Stimulated activated CD4-positive, alpha-beta T cell treated with anti-CD3 and anti-CD28 coated beads, Interleukin-4, amount 100 ng/mL, for 48 hours (primary cell): ENCODE measurements around the gene PTPN11.
"Not testable (repeated sequence)": the region's sequence is repeated elsewhere in the genome, so short reads cannot be mapped to it uniquely, and the experiment has no call there.

Source experiments
- DNase-seq, 2 donors: peaks; one replicate each; pipeline ENCODE4 v3.0.0-alpha.2; 2020; ENCODE audit warnings: low read depth in 2 of 2

The PTPN11 gene

DNA sequence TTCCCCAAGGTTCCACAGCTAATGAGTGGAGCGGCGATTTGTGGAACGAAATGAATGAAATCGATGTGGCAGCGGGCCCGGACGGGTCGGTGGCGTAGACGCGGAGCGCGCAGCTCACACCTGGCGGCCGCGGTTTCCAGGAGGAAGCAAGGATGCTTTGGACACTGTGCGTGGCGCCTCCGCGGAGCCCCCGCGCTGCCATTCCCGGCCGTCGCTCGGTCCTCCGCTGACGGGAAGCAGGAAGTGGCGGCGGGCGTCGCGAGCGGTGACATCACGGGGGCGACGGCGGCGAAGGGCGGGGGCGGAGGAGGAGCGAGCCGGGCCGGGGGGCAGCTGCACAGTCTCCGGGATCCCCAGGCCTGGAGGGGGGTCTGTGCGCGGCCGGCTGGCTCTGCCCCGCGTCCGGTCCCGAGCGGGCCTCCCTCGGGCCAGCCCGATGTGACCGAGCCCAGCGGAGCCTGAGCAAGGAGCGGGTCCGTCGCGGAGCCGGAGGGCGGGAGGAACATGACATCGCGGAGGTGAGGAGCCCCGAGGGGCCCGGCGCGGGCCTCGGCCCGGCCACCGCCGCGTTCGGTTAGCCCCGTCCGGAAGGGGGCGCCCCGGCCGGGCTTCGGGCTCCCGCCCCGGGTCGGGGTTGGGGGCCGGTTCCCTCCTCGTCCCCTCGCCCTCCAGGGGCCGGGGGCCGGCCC, at the start of gene PTPN11:
PTPN11 (plus strand) TSS at position 340 of the 689 bp plus-strand sequence; CDS start at position 505, 165 bp downstream.
- DNase-seq, result peak; percentile 86 to 92

DNA sequence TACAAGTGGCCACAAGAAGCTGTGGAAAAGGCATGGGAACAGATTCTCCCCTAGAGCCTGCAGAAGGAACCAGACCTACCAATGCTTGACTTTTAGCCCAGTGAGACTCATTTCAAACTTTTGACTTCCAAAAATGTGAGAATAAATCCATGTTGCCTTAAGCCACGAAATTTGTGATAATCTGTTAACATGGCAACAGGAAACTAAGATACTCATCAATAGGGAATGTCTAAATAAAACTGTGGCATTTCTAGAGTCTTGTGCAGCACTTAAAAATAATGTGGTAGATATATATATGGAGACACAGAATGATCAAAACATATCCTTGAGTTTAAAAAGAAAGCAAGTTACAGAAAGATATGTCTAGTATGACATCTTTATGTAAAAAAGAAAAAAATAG, 48.5 kb upstream of the PTPN11 start:
- DNase-seq, result no peak

DNA sequence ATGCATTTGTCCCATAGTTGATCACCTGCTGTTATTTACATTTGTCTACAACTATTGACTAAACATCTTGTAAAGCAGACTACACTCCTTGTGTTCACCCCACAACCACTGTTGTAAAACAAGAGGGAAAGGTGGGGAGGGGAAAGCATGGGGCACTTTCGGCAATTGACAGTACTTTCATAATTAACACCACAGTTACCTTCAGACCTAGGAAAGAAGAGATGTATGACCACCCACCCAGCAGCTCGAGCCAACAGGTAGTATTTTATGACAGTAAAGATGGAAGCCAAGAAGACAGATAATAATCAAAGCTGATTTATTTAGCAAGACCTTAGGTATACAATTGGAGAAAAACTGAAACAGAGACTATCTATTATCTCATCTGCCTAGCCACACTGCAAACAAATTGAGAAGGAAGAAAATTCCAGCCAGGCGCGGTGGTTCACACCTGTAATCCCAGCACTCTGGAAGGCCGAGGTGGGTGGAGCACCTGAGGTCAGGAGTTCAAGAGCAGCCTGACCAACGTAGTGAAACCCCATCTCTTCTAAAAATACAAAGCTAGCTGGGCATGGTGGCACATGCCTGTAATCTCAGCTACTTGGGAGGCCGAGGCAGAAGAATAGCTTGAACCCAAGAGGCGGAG, 47.8 kb upstream of the PTPN11 start:
- DNase-seq, result no peak

DNA sequence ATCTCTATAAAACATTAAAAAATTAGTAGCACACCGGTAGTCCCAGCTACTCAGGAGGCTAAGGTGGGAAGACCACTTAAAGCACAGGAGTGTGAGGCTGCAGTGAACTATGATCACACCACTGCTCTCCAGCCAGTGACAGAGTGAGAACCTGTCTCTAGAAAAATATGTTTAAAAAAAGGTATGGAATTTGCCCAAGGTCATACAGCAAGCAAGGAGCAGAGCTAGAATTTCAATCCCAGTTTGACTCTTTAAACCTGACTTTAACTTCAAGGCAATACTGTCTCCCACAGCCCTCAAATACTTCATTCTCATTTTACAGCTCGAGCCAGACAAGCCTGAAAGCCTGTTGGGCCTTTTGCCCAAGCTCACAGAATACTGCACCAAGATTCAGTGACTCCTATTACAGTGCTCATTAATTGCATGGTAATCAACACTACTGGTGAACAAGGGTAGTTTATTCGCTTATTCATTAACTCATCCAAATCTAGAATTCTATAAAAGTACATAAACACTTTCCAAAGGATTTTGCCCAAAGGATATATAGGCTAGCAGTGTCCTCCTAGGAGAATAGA, 44.5 kb upstream of the PTPN11 start:
- no peak for DNase-seq

DNA sequence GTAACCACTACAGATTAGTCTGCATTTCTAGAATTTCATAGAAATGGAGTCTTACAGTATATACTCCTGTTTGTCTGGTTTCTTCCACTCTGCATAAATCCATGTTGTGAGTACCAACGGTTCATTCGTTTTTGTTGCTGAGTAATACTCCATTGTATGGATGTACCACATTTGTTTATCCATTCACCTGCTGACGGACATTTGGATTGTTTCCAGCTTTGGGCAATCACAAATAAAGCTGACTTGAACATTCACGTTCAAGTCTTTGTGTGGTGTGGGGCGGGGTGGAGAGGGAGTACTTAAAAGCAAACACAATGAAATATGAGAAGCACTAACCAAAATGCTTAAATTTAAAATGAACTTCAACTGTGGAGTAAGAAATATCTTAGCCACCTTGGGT, 43.6 kb upstream of the PTPN11 start:
- DNase-seq, result no peak

DNA sequence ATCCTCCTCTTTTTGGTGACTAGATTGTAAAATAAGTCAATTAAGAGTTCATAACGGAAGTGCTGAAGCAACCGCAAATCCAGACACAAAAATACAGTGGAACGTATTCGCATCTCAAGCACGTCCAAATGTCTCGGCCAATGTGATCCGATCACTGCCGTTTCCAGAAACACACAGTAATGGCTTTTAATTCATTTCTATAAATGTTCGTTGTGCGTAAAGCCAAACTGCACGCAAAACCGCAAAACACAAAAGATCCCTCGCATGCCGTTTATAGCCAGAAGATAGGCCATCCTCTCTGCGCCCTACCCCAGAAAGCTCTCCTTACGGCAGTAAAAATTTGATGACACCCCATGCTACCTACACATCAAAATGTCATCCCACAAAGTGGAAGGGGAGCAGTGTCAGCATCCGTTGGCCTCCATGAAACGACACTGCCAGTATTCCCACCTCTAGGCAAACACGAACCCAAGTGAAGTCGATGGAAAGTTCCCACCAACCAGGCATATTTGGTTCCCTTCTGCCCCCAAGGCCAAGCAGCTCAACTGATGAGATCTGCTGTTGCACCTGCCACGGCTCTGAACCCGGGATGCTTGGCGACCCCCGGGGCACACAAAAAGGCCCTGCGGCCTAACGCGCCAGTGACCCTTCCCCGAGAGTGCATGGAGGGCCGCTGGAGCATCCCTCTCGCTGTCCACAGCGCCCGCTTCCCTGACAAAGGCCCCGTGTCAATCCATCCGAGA, 37.9 kb upstream of the PTPN11 start:
- no peak for DNase-seq

DNA sequence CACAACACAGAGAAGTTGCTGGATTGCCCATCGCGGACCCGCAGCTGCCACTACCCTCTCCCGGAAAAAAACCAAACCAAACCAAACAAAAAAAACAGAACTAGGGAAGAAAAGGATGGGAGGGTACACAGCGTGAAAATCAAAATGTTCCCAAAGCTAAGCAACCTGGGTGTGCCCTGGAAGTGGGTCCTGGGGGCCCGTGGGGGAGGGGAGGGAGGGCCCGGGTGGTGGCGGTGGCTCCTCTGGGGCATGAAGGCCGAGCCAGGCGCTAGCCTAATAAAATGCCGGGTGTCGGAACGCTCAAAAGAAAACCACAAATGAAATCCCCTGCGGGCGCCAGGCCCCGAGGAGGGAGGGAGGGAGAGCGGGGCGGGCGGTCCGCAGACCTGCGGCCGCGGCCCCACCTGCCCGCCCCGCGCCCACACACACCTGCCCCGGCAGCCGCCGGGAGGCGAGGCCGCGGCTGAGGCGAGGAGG, 37.3 kb upstream of the PTPN11 start:
- no peak for DNase-seq

DNA sequence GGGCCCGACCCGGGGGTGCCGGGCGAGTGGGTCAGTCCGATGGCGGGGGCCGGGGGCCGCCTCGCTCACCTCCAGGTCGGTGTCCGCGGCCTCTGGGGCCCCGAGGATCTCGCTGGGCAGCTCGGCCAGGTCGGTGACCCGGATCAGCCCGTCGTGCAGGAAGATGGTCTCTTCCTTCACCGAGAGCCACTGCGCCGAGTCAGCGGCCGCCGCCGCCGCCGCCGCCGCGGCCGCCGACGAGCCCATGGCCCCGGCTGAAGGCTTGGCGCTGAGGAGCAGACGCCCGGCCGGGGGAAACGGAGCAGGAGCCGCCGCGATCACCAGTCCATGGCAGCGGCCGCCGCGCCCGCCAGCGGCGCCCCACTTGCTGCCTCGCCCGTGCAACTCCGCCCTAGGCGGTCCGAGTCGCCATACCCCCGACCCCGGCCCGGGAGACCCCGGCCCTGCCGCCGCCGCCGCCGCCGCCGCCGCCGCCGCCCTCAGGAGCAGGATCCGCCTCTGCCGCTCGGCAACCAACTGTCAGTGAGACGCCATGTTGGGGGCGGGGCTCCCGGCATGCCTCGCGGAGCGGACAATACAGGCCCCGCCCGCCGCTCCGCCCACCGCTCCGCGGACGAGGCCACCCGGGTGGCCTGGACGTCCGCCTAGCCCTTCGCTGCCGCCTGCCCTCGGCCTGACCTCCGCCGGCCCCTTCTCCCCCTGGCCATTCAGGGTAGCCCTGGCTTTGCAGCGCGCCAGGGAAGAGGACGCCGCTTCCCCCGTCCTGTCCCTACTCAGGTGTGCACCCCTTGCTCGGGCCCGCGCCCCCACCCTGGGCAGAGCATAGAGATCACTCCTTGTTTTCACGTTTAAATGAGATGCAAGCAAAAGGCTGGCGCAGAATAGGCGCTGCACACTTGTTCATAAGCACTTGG, 36.6 kb upstream of the PTPN11 start, which contains the start of gene HECTD4:
HECTD4 (minus strand) TSS at position 549 of the 914 bp plus-strand sequence; CDS start at position 246, 303 bp downstream.
- DNase-seq, result peak; percentile 96

DNA sequence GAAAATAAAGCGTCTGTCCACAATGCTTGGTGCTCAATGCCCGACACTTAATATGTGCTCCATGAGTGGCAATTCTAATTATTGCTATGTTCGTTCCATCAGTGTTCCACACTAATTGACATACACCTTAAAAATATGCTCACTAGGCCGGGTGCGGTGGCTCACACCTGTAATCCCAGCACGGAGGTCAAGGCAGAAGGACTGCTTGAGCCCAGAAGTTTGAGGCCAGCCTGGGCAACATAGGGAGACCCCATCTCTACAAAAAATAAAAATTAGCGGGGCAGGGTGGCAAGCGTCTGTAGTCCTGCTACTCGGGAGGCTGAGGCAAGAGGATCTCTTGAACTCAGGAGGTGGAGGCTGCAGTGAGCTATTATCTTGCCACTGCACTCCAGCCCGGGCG, 35.9 kb upstream of the PTPN11 start:
- DNase-seq, result no peak

DNA sequence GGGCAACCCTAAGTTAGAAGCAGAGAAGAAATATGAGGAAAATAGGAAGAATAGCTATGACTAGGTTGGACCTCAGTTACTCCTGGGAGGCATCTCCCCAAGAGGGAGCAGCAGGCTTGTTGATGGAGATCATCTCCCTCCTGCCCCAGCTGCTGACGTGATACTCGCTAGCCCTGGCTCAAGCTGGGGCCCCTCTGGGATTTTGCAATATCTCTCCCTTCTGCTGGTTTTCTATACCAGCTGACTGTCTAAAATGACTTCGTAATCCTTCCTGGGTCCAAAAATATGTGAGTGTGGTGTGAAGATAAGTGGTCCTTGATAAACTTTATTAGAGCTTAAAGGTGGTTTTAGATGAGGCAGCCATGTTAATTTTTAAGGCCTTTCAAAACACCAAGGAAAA, 32.0 kb upstream of the PTPN11 start:
- DNase-seq, result no peak

DNA sequence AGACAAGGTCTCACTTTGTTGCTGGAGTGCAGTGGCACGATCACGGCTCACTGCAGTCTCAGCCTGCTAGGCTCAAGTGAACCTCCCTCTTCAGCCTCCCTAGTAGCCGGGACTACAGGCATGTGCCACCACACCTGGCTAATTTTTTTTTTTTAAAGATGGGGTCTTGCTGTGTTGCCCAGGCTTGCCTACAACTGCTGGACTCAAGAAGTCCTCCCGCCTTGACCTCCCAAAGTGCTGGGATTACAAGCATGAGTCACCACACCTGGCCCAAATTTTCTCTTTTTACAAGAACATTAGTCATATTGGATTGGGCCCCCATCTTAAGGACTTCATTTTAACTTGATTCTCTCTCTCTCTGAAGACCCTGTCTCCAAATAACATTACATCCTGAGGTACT, 29.5 kb upstream of the PTPN11 start:
- no peak for DNase-seq

DNA sequence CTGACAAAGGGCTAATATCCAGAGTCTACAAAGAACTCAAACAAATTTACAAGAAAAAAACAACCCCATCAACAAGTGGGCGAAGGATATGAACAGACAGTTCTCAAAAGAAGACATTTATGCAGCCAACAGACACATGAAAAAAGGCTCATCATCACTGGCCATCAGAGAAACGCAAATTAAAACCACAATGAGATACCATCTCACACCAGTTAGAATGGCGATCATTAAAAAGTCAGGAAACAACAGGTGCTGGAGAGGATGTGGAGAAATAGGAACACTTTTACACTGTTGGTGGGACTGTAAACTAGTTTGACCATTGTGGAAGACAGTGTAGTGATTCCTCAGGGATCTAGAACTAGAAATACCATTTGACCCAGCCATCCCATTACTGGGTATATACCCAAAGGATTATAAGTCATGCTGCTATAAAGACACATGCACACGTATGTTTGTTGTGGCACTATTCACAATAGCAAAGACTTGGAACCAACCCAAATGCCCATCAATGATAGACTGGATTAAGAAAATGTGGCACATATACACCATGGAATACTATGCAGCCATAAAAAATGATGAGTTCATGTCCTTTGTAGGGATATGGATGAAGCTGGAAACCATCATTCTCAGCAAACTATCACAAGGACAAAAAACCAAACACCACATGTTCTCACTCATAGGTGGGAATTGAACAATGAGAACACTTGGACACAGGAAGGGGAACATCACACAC, 28.7 kb upstream of the PTPN11 start:
- DNase-seq, result not testable (repeated sequence)

DNA sequence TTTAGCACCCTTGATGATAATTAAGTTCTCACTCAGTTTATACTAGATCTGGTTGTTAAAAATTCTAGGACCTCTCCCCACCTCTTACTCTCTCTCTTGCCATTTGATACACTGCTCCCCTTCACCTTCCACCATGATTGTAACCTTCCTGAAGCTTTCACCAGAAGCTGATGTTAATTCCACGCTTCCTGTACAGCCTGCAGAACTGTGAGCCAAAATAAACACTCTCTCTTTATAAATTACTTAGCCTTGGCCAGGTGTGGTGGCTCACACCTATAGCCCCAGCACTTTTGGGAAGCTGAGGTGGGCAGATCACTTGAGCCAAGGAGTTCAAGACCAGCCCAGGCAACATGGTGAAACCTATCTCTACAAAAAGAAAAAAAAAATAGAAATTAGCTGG, 25.4 kb upstream of the PTPN11 start:
- DNase-seq, result no peak

DNA sequence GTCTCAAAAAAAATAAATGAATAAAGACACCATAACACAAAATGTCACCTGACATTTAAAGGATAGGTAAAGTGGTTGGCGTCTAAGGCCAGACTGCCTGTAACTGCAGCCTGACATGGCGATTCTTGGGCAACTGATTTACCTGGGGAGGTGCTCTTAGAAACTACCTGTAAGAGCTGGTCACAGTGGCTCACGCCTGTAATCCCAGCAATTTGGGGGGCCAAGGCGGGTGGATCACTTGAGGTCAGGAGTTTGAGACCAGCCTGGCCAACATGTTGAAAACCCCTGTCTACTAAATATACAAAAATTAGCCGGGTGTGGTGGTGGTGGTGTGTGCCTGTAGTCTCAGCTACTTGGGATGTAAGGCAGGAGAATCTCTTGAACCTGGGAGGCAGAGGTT, 17.7 kb upstream of the PTPN11 start:
- no peak for DNase-seq

DNA sequence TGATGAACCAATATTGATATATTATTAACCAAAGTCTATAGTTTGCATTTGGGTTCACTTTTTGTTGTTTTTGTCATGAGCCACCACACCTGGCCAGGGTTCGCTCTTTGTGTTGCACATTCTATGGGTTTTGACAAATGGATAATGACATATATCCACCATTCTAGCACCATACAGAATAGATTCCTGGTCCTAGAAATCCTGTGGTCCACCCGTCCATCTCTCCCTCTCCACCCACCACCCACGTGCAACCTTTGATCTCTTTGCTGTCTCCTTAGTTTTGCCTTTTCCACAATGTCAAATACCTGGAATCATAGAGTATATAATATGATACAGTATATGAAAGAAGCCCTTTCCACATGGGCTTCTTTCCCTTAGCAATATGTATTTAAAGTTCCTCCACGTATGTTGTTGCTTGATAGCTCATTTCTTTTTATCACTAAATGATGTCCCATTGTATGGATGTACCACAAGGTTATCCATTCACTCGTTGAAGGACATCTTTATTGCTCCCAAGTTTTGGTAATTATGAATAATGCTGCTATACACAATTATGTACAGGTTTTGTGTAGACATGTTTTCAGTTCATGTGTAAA, 16.7 kb upstream of the PTPN11 start:
- DNase-seq, result no peak

DNA sequence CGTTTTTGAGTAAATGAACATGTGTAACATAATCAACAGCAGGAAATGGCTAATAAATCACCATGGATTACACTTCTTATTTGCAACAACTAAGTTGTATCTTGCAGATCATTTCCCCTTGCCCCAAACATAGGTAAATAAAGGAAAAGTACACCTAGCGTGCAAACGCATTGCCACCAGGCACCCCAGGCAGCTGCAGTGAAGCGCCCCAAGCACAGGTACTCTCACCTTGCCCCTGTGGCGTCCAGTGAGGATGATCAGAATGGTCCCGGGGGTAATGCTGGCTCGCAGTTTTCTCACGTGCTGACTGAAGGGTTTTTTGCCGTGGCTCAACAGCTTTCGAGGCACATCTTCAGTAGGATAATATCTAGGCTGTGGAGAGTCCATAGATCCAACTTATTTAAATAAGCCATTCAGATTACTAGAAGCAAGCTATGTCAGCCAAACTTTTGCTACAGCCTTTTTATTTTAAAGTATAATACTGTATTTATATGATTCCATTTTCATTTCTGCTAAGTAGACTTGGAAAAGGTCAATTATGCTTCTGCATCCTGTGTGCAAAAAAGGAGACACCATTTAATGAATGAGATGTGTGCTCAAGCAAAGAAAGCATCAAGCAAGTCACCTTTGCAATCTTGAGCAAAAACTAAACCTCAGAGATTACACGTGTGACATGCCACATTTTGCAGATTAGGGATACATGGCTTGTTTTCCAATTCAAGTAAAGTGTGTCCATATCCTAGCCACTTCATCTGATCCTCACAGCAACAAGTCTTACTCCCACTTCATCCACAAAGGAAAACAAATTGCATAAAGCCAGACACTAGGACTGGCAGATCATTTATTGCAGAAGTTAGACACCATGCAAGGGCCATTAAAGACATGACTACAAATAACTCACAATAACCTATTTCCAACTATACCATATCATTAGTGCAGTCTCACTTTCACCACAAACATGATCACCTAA, 11.9 kb upstream of the PTPN11 start:
- DNase-seq, result no peak

DNA sequence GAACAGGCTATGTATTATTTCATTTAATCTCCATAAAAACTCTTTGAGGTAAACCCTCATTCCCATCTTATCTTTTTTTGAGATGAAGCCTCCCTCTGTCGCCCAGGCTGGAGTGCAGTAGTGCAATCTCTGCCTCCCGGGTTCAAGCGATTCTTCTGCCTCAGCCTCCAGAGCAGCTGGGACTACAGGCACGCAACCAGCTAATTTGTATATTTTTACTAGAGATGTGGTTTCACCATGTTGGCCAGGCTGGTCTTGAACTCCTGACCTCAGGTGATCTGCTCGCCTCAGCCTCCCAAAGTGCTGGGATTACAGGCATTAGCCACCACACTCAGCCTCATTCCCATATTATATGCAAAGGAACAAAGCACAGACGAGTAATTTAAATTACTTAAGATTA, 11.1 kb upstream of the PTPN11 start:
- not testable (repeated sequence) for DNase-seq

DNA sequence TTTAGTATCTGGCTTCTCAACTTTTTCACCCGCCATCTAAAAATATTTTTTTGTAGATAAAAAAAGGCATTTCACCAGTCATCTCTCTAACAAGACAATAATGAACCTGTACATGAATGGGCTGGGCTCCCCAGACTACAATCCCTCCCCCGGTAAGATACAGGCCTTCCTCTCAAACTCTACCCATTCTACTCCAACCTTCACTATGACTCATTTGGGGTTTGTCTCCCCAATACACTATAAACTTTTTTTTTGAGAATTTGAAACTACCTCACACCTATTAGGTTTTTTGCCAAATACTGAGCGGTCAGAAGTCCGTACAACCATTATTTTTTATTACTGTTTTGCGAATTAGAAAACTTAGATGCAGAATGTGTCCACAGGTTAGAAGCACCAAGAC, 10.1 kb upstream of the PTPN11 start:
- DNase-seq, result no peak
